H1 (cell line): Measurements from ENCODE around the gene CHN2. TPM values are rescaled to one million over a fixed set of nuclear protein-coding genes. Genes with fewer than 3 reads are reported as not detected.

ENCODE experiments used
- ASH2L ChIP-seq: fragments of 200-600, 300-600 bp; sonication (generic); IDR thresholded peaks from one replicate; pipeline ENCODE4 v1.7.1; 2017; ENCODE audit warnings: low read length
- FOSL1 ChIP-seq: IDR thresholded peaks from 2 replicates; pipeline ENCODE4 v1.6.1; 2011; ENCODE audit warnings: mild to moderate bottlenecking, low read depth, low read length, moderate library complexity; ENCODE audit not compliant: insufficient read depth
- NRF1 ChIP-seq: IDR thresholded peaks from 2 replicates; pipeline ENCODE4 v1.6.1; 2011; ENCODE audit warnings: mild to moderate bottlenecking, low read depth, low read length, improper control_type of control experiment
- SIRT6 ChIP-seq: IDR thresholded peaks from one replicate; pipeline ENCODE4 v1.7.1; 2012; ENCODE audit warnings: low read length, inconsistent platforms
- polyA plus RNA-seq, 7 experiments: library from polyadenylated mRNA; depleted of rRNA in 3 of 7; stranded (reverse) in 5 of 7; unstranded in 2 of 7; fragments of >200 nt in 5 of 7; fragments of 200-250 nt in 2 of 7; gene quantifications; 1 replicate in 5 of 7; 2 replicates in 1 of 7; 4 replicates in 1 of 7; pipeline versions ENCODE4 v1.2.1 to v1.2.3, GENCODE V29; 2011 to 2013; ENCODE audit warnings: missing spikeins in 2 of 7, mixed read lengths in 2 of 7
- total RNA-seq: library from RNA; stranded (reverse); fragmentation: NEBNext Ultra II Directional; extraction: Animal tissue kit (Norgen Biotek cat#: 25700); gene quantifications from 2 replicates; pipeline ENCODE4 v1.2.1, GENCODE V29; 2021
- TF ChIP-seq, protein P1 (sequence below): fragments of 300-600 bp; sonication (generic); IDR thresholded peaks from 2 replicates; pipeline ENCODE4 v1.7.1; 2012; ENCODE audit warnings: low read length, moderate library complexity, mild to moderate bottlenecking, inconsistent platforms; ENCODE audit not compliant: insufficient replicate concordance

CHN2 gene
- total and polyA plus RNA-seq, 2 of the 8 experiments (the other 6 are each of a cell fraction or from before 2014, with no cell fraction given), result 2.9 to 4.8 TPM

DNA sequence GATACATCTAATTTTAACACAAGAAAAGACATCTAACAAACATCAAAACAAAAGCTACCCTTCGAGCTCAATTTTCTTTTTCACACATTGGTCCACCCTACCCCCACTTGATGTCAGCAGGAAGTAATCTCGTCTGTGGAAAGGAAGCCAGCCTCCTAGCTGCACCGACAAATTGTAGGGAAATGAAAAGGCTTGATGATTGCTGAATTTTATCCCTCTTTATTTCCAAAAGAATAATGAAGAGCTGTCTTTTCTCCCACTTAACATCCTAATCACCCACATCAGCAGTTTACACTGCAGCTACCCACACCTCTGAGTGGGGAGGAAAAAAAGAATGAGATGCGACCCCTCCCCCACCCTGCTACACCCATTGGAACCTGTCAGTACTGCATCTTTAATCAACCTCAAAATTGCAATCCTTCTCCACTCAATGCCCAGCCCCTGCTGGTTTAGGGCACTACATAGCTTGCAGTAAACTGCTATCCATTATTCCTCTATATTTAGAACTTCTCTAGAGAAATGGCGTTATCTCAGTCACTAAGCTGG is 37.6 kb upstream of the CHN2 start (continued):
- TF ChIP-seq, protein P1, sequence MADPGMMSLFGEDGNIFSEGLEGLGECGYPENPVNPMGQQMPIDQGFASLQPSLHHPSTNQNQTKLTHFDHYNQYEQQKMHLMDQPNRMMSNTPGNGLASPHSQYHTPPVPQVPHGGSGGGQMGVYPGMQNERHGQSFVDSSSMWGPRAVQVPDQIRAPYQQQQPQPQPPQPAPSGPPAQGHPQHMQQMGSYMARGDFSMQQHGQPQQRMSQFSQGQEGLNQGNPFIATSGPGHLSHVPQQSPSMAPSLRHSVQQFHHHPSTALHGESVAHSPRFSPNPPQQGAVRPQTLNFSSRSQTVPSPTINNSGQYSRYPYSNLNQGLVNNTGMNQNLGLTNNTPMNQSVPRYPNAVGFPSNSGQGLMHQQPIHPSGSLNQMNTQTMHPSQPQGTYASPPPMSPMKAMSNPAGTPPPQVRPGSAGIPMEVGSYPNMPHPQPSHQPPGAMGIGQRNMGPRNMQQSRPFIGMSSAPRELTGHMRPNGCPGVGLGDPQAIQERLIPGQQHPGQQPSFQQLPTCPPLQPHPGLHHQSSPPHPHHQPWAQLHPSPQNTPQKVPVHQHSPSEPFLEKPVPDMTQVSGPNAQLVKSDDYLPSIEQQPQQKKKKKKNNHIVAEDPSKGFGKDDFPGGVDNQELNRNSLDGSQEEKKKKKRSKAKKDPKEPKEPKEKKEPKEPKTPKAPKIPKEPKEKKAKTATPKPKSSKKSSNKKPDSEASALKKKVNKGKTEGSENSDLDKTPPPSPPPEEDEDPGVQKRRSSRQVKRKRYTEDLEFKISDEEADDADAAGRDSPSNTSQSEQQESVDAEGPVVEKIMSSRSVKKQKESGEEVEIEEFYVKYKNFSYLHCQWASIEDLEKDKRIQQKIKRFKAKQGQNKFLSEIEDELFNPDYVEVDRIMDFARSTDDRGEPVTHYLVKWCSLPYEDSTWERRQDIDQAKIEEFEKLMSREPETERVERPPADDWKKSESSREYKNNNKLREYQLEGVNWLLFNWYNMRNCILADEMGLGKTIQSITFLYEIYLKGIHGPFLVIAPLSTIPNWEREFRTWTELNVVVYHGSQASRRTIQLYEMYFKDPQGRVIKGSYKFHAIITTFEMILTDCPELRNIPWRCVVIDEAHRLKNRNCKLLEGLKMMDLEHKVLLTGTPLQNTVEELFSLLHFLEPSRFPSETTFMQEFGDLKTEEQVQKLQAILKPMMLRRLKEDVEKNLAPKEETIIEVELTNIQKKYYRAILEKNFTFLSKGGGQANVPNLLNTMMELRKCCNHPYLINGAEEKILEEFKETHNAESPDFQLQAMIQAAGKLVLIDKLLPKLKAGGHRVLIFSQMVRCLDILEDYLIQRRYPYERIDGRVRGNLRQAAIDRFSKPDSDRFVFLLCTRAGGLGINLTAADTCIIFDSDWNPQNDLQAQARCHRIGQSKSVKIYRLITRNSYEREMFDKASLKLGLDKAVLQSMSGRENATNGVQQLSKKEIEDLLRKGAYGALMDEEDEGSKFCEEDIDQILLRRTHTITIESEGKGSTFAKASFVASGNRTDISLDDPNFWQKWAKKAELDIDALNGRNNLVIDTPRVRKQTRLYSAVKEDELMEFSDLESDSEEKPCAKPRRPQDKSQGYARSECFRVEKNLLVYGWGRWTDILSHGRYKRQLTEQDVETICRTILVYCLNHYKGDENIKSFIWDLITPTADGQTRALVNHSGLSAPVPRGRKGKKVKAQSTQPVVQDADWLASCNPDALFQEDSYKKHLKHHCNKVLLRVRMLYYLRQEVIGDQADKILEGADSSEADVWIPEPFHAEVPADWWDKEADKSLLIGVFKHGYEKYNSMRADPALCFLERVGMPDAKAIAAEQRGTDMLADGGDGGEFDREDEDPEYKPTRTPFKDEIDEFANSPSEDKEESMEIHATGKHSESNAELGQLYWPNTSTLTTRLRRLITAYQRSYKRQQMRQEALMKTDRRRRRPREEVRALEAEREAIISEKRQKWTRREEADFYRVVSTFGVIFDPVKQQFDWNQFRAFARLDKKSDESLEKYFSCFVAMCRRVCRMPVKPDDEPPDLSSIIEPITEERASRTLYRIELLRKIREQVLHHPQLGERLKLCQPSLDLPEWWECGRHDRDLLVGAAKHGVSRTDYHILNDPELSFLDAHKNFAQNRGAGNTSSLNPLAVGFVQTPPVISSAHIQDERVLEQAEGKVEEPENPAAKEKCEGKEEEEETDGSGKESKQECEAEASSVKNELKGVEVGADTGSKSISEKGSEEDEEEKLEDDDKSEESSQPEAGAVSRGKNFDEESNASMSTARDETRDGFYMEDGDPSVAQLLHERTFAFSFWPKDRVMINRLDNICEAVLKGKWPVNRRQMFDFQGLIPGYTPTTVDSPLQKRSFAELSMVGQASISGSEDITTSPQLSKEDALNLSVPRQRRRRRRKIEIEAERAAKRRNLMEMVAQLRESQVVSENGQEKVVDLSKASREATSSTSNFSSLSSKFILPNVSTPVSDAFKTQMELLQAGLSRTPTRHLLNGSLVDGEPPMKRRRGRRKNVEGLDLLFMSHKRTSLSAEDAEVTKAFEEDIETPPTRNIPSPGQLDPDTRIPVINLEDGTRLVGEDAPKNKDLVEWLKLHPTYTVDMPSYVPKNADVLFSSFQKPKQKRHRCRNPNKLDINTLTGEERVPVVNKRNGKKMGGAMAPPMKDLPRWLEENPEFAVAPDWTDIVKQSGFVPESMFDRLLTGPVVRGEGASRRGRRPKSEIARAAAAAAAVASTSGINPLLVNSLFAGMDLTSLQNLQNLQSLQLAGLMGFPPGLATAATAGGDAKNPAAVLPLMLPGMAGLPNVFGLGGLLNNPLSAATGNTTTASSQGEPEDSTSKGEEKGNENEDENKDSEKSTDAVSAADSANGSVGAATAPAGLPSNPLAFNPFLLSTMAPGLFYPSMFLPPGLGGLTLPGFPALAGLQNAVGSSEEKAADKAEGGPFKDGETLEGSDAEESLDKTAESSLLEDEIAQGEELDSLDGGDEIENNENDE, result no peak
- no peak for TF ChIP-seq ASH2L
- TF ChIP-seq NRF1, result no peak
- TF ChIP-seq FOSL1, result no peak
- no peak for TF ChIP-seq SIRT6
